H1 (cell line): Measurements from ENCODE around the gene LRBA. TPM values are rescaled to one million over a fixed set of nuclear protein-coding genes. Genes with fewer than 3 reads are reported as not detected.

Experiments
- CTCF ChIA-PET: fragments of 300-600 bp; sonication (Branson Sonifier 250); formaldehyde crosslinking; loops from one replicate; lab custom pipeline; 2021; ENCODE audit not compliant: partially characterized antibody; lab: Charles Lee
- POLR2A ChIA-PET: fragments of 300-600 bp; sonication (Branson Sonifier 250); formaldehyde crosslinking; loops from one replicate; lab custom pipeline; 2021; ENCODE audit warnings: inconsistent platforms; ENCODE audit not compliant: partially characterized antibody; lab: Charles Lee
- DNase-seq, 2 experiments: peaks; one replicate each; pipeline versions ENCODE4 v3.0.0 to v3.0.0-alpha.2; 2010 to 2022; ENCODE audit warnings: low spot score in 2 of 2, low read depth in 1 of 2, mixed read lengths in 1 of 2
- FAIRE-seq: peaks from 2 replicates; lab custom pipeline; 2011; peaks lifted over from hg19 to GRCh38; lab: Jason Lieb, UNC
- H2AFZ ChIP-seq: 2 replicates; pipeline ENCODE4 v1.8.1; 2012; ENCODE audit warnings: low read length, inconsistent platforms
- H2AK5ac ChIP-seq: 2 replicates; pipeline ENCODE4 v1.6.1; 2013; ENCODE audit warnings: low read depth, low read length
- H2BK120ac ChIP-seq: replicated peaks from 2 replicates; pipeline ENCODE3; 2013; ENCODE audit warnings: low read depth, low read length, inconsistent platforms
- H2BK12ac ChIP-seq: 2 replicates; pipeline ENCODE4 v1.6.1; 2013; ENCODE audit warnings: low read depth, low read length
- H2BK15ac ChIP-seq: 2 replicates; pipeline ENCODE4 v1.6.1; 2013; ENCODE audit warnings: low read length
- H2BK20ac ChIP-seq: 2 replicates; pipeline ENCODE4 v1.6.1; 2013; ENCODE audit warnings: low read length
- H2BK5ac ChIP-seq: 2 replicates; pipeline ENCODE4 v1.6.1; 2013; ENCODE audit warnings: low read depth, low read length
- H3K14ac ChIP-seq: 2 replicates; pipeline ENCODE4 v1.6.1; 2013; ENCODE audit warnings: inconsistent platforms; ENCODE audit not compliant: insufficient read length
- H3K18ac ChIP-seq: 2 replicates; pipeline ENCODE4 v1.6.1; 2013; ENCODE audit warnings: low read length; ENCODE audit errors: extremely low read depth
- H3K23ac ChIP-seq: 2 replicates; pipeline ENCODE4 v1.6.1; 2013; ENCODE audit warnings: inconsistent platforms; ENCODE audit not compliant: insufficient read length
- H3K23me2 ChIP-seq: 2 replicates; pipeline ENCODE4 v1.6.1; 2013; ENCODE audit warnings: low read depth, low read length
- H3K27ac ChIP-seq: 2 replicates; pipeline ENCODE4 v1.6.1; 2011; ENCODE audit warnings: low read depth, low read length, inconsistent platforms
- H3K27me3 ChIP-seq, 4 experiments: replicated peaks in 1 of 4; 1 replicate in 1 of 4; 2 replicates in 3 of 4; pipeline versions ENCODE4 v1.6.1 to v1.8.1; 2011 to 2013; ENCODE audit warnings: low read length in 3 of 4, mild to moderate bottlenecking in 3 of 4, inconsistent platforms in 2 of 4, mixed read lengths in 2 of 4, moderate library complexity in 1 of 4; ENCODE audit not compliant: control insufficient read depth in 3 of 4, insufficient read depth in 3 of 4; ENCODE audit errors: extremely low read depth in 1 of 4
- H3K36me3 ChIP-seq, 4 experiments: 2 replicates each; pipeline versions ENCODE4 v1.6.1 to v1.8.1; 2011 to 2013; ENCODE audit warnings: mild to moderate bottlenecking in 4 of 4, low read length in 3 of 4, moderate library complexity in 2 of 4, control low read depth in 1 of 4, inconsistent platforms in 1 of 4; ENCODE audit not compliant: insufficient read depth in 4 of 4, control insufficient read depth in 2 of 4
- H3K4ac ChIP-seq: replicated peaks from 2 replicates; pipeline ENCODE3; 2013; ENCODE audit warnings: low read length, low read depth, mixed read lengths, inconsistent platforms; ENCODE audit not compliant: insufficient read length
- H3K4me1 ChIP-seq, 4 experiments: replicated peaks in 1 of 4; 1 replicate in 1 of 4; 2 replicates in 3 of 4; pipeline versions ENCODE4 v1.6.1 to v1.8.1; 2011 to 2013; ENCODE audit warnings: low read length in 3 of 4, inconsistent platforms in 2 of 4, mixed read lengths in 1 of 4; ENCODE audit not compliant: insufficient read depth in 4 of 4, control insufficient read depth in 3 of 4
- H3K4me2 ChIP-seq, 2 experiments: 2 replicates each; pipeline versions ENCODE4 v1.6.1 to v1.8.1; 2011 to 2013; ENCODE audit warnings: low read depth in 2 of 2, low read length in 2 of 2, control low read depth in 1 of 2, inconsistent platforms in 1 of 2, mild to moderate bottlenecking in 1 of 2; ENCODE audit not compliant: insufficient read depth in 1 of 2
- H3K4me3 ChIP-seq, 4 experiments: fragments of 200-600, 300-600 bp in 1 of 4; sonication (generic), shearing (Covaris generic), sonication (Bioruptor Twin) in 1 of 4; 2 replicates each; pipeline versions ENCODE4 v1.5.1 to v1.8.1; 2011 to 2016; ENCODE audit warnings: low read length in 4 of 4, low read depth in 3 of 4, control low read depth in 2 of 4, inconsistent platforms in 2 of 4, mild to moderate bottlenecking in 2 of 4, mixed read lengths in 1 of 4, moderate library complexity in 1 of 4; ENCODE audit not compliant: insufficient read depth in 2 of 4; ENCODE audit errors: extremely low read depth in 1 of 4
- H3K56ac ChIP-seq: replicated peaks from 2 replicates; pipeline ENCODE3; 2013; ENCODE audit warnings: low read depth, mild to moderate bottlenecking, mixed read lengths, low read length, inconsistent platforms; ENCODE audit not compliant: insufficient read length
- H3K79me1 ChIP-seq: 2 replicates; pipeline ENCODE4 v1.6.1; 2013; ENCODE audit warnings: low read depth, low read length, control low read depth
- H3K79me2 ChIP-seq, 2 experiments: 2 replicates each; pipeline versions ENCODE4 v1.6.1 to v1.8.1; 2012 to 2013; ENCODE audit warnings: low read length in 2 of 2, mild to moderate bottlenecking in 2 of 2, inconsistent platforms in 1 of 2; ENCODE audit not compliant: insufficient read depth in 2 of 2, control insufficient read depth in 1 of 2
- H3K9ac ChIP-seq, 4 experiments: replicated peaks in 1 of 4; 1 replicate in 1 of 4; 2 replicates in 3 of 4; pipeline versions ENCODE4 v1.6.1 to v1.8.1; 2011 to 2013; ENCODE audit warnings: low read depth in 3 of 4, low read length in 3 of 4, control low read depth in 2 of 4, mild to moderate bottlenecking in 2 of 4, moderate library complexity in 2 of 4, inconsistent platforms in 1 of 4; ENCODE audit errors: extremely low read depth in 1 of 4
- H3K9me3 ChIP-seq, 2 experiments: 2 replicates each; pipeline versions ENCODE4 v1.6.1 to v1.8.1; 2012 to 2013; ENCODE audit warnings: mild to moderate bottlenecking in 2 of 2, moderate library complexity in 2 of 2, control low read depth in 1 of 2, inconsistent platforms in 1 of 2, low read depth in 1 of 2, low read length in 1 of 2, mixed read lengths in 1 of 2; ENCODE audit not compliant: insufficient read depth in 2 of 2
- H4K20me1 ChIP-seq, 2 experiments: replicated peaks in 1 of 2; 2 replicates each; pipeline versions ENCODE3 to v1.8.1; 2011 to 2013; ENCODE audit warnings: inconsistent platforms in 2 of 2, low read length in 2 of 2, mild to moderate bottlenecking in 1 of 2; ENCODE audit not compliant: insufficient read depth in 2 of 2, control insufficient read depth in 1 of 2
- H4K5ac ChIP-seq: 2 replicates; pipeline ENCODE4 v1.6.1; 2013; ENCODE audit warnings: low read length, low read depth, mixed read lengths, inconsistent platforms; ENCODE audit not compliant: insufficient read length
- H4K8ac ChIP-seq: 2 replicates; pipeline ENCODE4 v1.8.0; 2013; ENCODE audit warnings: mild to moderate bottlenecking, moderate library complexity, low read length, inconsistent platforms; ENCODE audit not compliant: insufficient read depth; ENCODE audit errors: extremely low read depth
- H4K91ac ChIP-seq: replicated peaks from 2 replicates; pipeline ENCODE3; 2013; ENCODE audit warnings: low read length, mixed read lengths, inconsistent platforms; ENCODE audit not compliant: insufficient read length
- CBX8 ChIP-seq: fragments of 300-800, 300-1000 bp; sonication (generic); IDR thresholded peaks from 2 replicates; pipeline ENCODE4 v1.7.1; 2016; ENCODE audit warnings: low read depth, low read length, borderline replicate concordance
- TAF7 ChIP-seq: optimal IDR thresholded peaks from 2 replicates; pipeline ENCODE3; 2011; ENCODE audit warnings: low read depth, mild to moderate bottlenecking, inconsistent platforms, low read length, moderate library complexity, borderline replicate concordance
- YY1 ChIP-seq: IDR thresholded peaks from 2 replicates; pipeline ENCODE4 v1.6.1; 2011; ENCODE audit warnings: low read depth, mild to moderate bottlenecking, low read length
- WGBS, 2 experiments: shearing (Covaris generic) in 1 of 2; methylation state at CpG; one replicate each; pipeline versions ENCODE4 v1.1.6 to v1.1.7; 2013 to 2015; ENCODE audit warnings: low lambda C conversion rate in 2 of 2, mixed read lengths in 2 of 2, inconsistent platforms in 1 of 2, low coverage in 1 of 2, missing lambda C conversion rate in 1 of 2; ENCODE audit not compliant: insufficient replicate concordance in 2 of 2, insufficient coverage in 1 of 2, insufficient read length in 1 of 2; ENCODE audit errors: extremely low coverage in 1 of 2, missing lambda C conversion rate in 1 of 2; 5-methylcytosine and 5-hydroxymethylcytosine counted together
- polyA plus RNA-seq, 7 experiments: library from polyadenylated mRNA; depleted of rRNA in 3 of 7; stranded (reverse) in 5 of 7; unstranded in 2 of 7; fragments of >200 nt in 5 of 7; fragments of 200-250 nt in 2 of 7; gene quantifications; 1 replicate in 5 of 7; 2 replicates in 1 of 7; 4 replicates in 1 of 7; pipeline versions ENCODE4 v1.2.1 to v1.2.3, GENCODE V29; 2011 to 2013; ENCODE audit warnings: missing spikeins in 2 of 7, mixed read lengths in 2 of 7
- total RNA-seq: library from RNA; stranded (reverse); fragmentation: NEBNext Ultra II Directional; extraction: Animal tissue kit (Norgen Biotek cat#: 25700); gene quantifications from 2 replicates; pipeline ENCODE4 v1.2.1, GENCODE V29; 2021
- TF ChIP-seq, protein P1 (sequence below): IDR thresholded peaks from 2 replicates; pipeline ENCODE4 v1.6.1; 2012; ENCODE audit warnings: inconsistent platforms

The LRBA gene
- total and polyA plus RNA-seq, 2 of the 8 experiments (the other 6 are each of a cell fraction or from before 2014, with no cell fraction given): 54.6 to 83.2 TPM

GRCh38 chr4:150679765-150680343 lies 335.2 kb downstream of the LRBA start:
- no peaks in the 10 kb centered on the region for H3K79me1 ChIP-seq
- no peak overlapping the region for H2BK20ac ChIP-seq
- no peaks in the 10 kb centered on the region for H3K79me2 ChIP-seq
- no peak overlapping the region for H3K4me3 ChIP-seq
- H3K4me1 ChIP-seq: peaks cover 0 to 4% (median 3%) of the 10 kb centered on the region in 4 experiments; a peak in 4 of 7 replicates
- no peak overlapping the region for H3K4ac ChIP-seq
- H3K9ac ChIP-seq: no peak overlapping the region
- no peak overlapping the region for H3K23ac ChIP-seq
- no peaks in the 10 kb centered on the region for H3K23me2 ChIP-seq
- no peak overlapping the region for H2BK5ac ChIP-seq
- H3K56ac ChIP-seq: no peak overlapping the region
- H4K8ac ChIP-seq: no peak overlapping the region
- H4K5ac ChIP-seq: no peak overlapping the region
- no peak overlapping the region for H3K14ac ChIP-seq
- H4K20me1 ChIP-seq: peaks cover 0 to 2% of the 10 kb centered on the region in 2 experiments
- TF ChIP-seq, protein P1, sequence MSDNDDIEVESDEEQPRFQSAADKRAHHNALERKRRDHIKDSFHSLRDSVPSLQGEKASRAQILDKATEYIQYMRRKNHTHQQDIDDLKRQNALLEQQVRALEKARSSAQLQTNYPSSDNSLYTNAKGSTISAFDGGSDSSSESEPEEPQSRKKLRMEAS: no peak
- TF ChIP-seq CBX8 (no peak), YY1 (no peak), TAF7 (no peak)
- TF ChIP-seq, all 59 proteins: peak for 0
- no peak overlapping the region for H3K18ac ChIP-seq
- no peak overlapping the region for H2AFZ ChIP-seq
- no peaks in the 10 kb centered on the region for H3K9me3 ChIP-seq
- no peak overlapping the region for H2BK12ac ChIP-seq
- no peak overlapping the region for H2BK120ac ChIP-seq
- no peaks in the 10 kb centered on the region for H3K36me3 ChIP-seq
- FAIRE-seq: no peak
- no peak overlapping the region for H3K4me2 ChIP-seq
- no peaks in the 10 kb centered on the region for H3K27me3 ChIP-seq
- no peak overlapping the region for H4K91ac ChIP-seq
- POLR2A ChIA-PET: no interaction called here
- no peak overlapping the region for H3K27ac ChIP-seq
- DNase-seq: no peak
- CTCF ChIA-PET: interaction anchor here (1.2 to 1.7 kb wide), 4 partner anchors 9 to 43 kb away, joined by 3 to 5 read pairs (median 3); no protein-coding TSS in a partner anchor
- no peak overlapping the region for H2AK5ac ChIP-seq
- H2BK15ac ChIP-seq: no peak overlapping the region
- WGBS, 2 experiments: 86% methylated on average over 3 of the region's 3 CpGs; no CpG with 5 or more reads in 1 of the 2 experiments
